NT2/D1 (cell line): Measurements from ENCODE around the gene TMEM231.

Experiments
- SUZ12 ChIP-seq: IDR thresholded peaks from 2 replicates; pipeline ENCODE4 v1.6.1; 2011; ENCODE audit not compliant: insufficient read length, insufficient read depth; ENCODE audit errors: extremely low read depth
- YY1 ChIP-seq: IDR thresholded peaks from 2 replicates; pipeline ENCODE4 v1.6.1; 2011; ENCODE audit not compliant: insufficient read length, insufficient read depth
- ZNF274 ChIP-seq: IDR thresholded peaks from 2 replicates; pipeline ENCODE4 v1.6.1; 2011; ENCODE audit warnings: mild to moderate bottlenecking, low read depth, low read length

GRCh38 chr16:75529056-75529905 lies 26.8 kb downstream of the TMEM231 start:
- TF ChIP-seq ZNF274 (no peak), SUZ12 (no peak), YY1 (no peak)
